HG03039 (cell line): ENCODE measurements around the gene MED28.
A peak's percentile ranks its signal among the peaks of the same experiment; 100 is the strongest.
"Not testable (repeated sequence)": the region's sequence is repeated elsewhere in the genome, so short reads cannot be mapped to it uniquely, and the experiment has no call there.

ENCODE experiments used
- ATAC-seq: cut with Tn5 transposase; IDR thresholded peaks from one replicate; pipeline ENCODE4 v1.9.1; 2021; ENCODE audit warnings: mild to moderate bottlenecking, moderate library complexity; ENCODE audit not compliant: unreplicated experiment

The MED28 gene

GRCh38 chr4:17616283-17616682, 1.8 kb downstream of the MED28 start:
- no peak for ATAC-seq

- ATAC-seq: no peak
Observed at GRCh38 chr4:17618926-17619325, 4.5 kb downstream of the MED28 start.

GRCh38 chr4:17619416-17620105, 5.1 kb downstream of the MED28 start:
- ATAC-seq: no peak

GRCh38 chr4:17623451-17624001, 9.1 kb downstream of the MED28 start:
- no peak for ATAC-seq

GRCh38 chr4:17624821-17625220, 10.4 kb downstream of the MED28 start:
- no peak for ATAC-seq

- no peak for ATAC-seq
Observed at GRCh38 chr4:17630228-17630627, 15.8 kb downstream of the MED28 start.

GRCh38 chr4:17633600-17633999, 19.2 kb downstream of the MED28 start:
- ATAC-seq: no peak

GRCh38 chr4:17635056-17635455, 20.6 kb downstream of the MED28 start:
- no peak for ATAC-seq

- ATAC-seq: no peak
Observed at GRCh38 chr4:17636341-17636695, 21.9 kb downstream of the MED28 start.

- ATAC-seq: peak; percentile 88
Observed at GRCh38 chr4:17636696-17637622, 22.5 kb downstream of the MED28 start.

GRCh38 chr4:17639136-17639535, 24.7 kb downstream of the MED28 start:
- no peak for ATAC-seq

GRCh38 chr4:17642398-17642783, 27.9 kb downstream of the MED28 start:
- ATAC-seq: no peak

GRCh38 chr4:17646693-17647092, 32.3 kb downstream of the MED28 start:
- no peak for ATAC-seq

- no peak for ATAC-seq
Observed at GRCh38 chr4:17647176-17647806, 32.9 kb downstream of the MED28 start.

GRCh38 chr4:17647927-17648326, 33.5 kb downstream of the MED28 start:
- ATAC-seq: no peak

- ATAC-seq: no peak
Observed at GRCh38 chr4:17650406-17650805, 36.0 kb downstream of the MED28 start.

- no peak for ATAC-seq
Observed at GRCh38 chr4:17654701-17655100, 40.3 kb downstream of the MED28 start.

- ATAC-seq: no peak
Observed at GRCh38 chr4:17657090-17657489, 42.6 kb downstream of the MED28 start.

GRCh38 chr4:17657849-17658248, 43.4 kb downstream of the MED28 start:
- ATAC-seq: no peak

GRCh38 chr4:17659196-17659595, 44.8 kb downstream of the MED28 start:
- not testable (repeated sequence) for ATAC-seq

- no peak for ATAC-seq
Observed at GRCh38 chr4:17662694-17663093, 48.3 kb downstream of the MED28 start.
